Adipose tissue (tissue), 3 donors: ENCODE measurements around the gene PTPRD. TPM values are rescaled to one million over a fixed set of nuclear protein-coding genes. Genes with fewer than 3 reads are reported as not detected.

ENCODE experiments used
- H3K27ac ChIP-seq: one replicate; pipeline ENCODE4 v1.5.1; 2013; ENCODE audit warnings: low read depth, low read length
- WGBS, 3 donors: extraction: QIAGEN DNeasy Blood & Tissue Kit; methylation state at CpG; one replicate each; pipeline ENCODE4 v1.1.7; 2013; 5-methylcytosine and 5-hydroxymethylcytosine counted together
- polyA plus RNA-seq, 3 donors: library from polyadenylated mRNA; stranded (reverse); fragments of 200-250 nt; gene quantifications; one replicate each; pipeline ENCODE4 v1.2.3, GENCODE V29; 2013
- donor health status: healthy with polysubstance abuse.
- donor health status: Bipolar disorder and iron deficiency.
- donor health status: healthy.

Gene PTPRD
- polyA plus RNA-seq, 3 donors = 1.4 to 3.9 (median 2.1) TPM

- WGBS, 3 donors = 56 to 87% (median 82%) methylated on average over 4 of the region's 4 CpGs
- H3K27ac ChIP-seq = no peak overlapping the region
Observed at GRCh38 chr9:8382777-8383527, 2229.8 kb downstream of the PTPRD start.

- H3K27ac ChIP-seq = no peak overlapping the region
- 78 to 84% (median 79%) methylated on average over 1 of the region's 1 CpG for WGBS, 3 donors
Observed at GRCh38 chr9:8382266-8382665, 2230.5 kb downstream of the PTPRD start.

- no peak overlapping the region for H3K27ac ChIP-seq
- 86 to 91% (median 87%) methylated on average over 3 of the region's 3 CpGs for WGBS, 3 donors
Observed at GRCh38 chr9:8381601-8382000, 2231.2 kb downstream of the PTPRD start.

GRCh38 chr9:8374471-8374870 is 2238.3 kb downstream of the PTPRD start:
- 66 to 81% (median 79%) methylated on average over 3 of the region's 3 CpGs for WGBS, 3 donors
- H3K27ac ChIP-seq = no peak overlapping the region

GRCh38 chr9:8371686-8372085 is 2241.1 kb downstream of the PTPRD start:
- 88 to 97% (median 91%) methylated on average over 2 of the region's 2 CpGs for WGBS, 3 donors
- H3K27ac ChIP-seq = no peak overlapping the region

- 80 to 82% (median 80%) methylated on average over 3 of the region's 3 CpGs for WGBS, 3 donors
- H3K27ac ChIP-seq = no peak overlapping the region
Observed at GRCh38 chr9:8366161-8366926, 2246.5 kb downstream of the PTPRD start.

GRCh38 chr9:8365466-8366160 is 2247.2 kb downstream of the PTPRD start:
- WGBS, 3 donors = 83 to 86% (median 85%) methylated on average over 4 of the region's 4 CpGs
- H3K27ac ChIP-seq = no peak overlapping the region

GRCh38 chr9:8365029-8365428 is 2247.8 kb downstream of the PTPRD start:
- 32 to 67% (median 37%) methylated on average over 2 of the region's 2 CpGs for WGBS, 3 donors
- H3K27ac ChIP-seq = no peak overlapping the region

GRCh38 chr9:8364026-8364752 is 2248.6 kb downstream of the PTPRD start:
- 93 to 96% (median 96%) methylated on average over 11 of the region's 11 CpGs for WGBS, 3 donors
- H3K27ac ChIP-seq = no peak overlapping the region

- 71 to 87% (median 82%) methylated on average over 1 of the region's 1 CpG for WGBS, 3 donors
- no peak overlapping the region for H3K27ac ChIP-seq
Observed at GRCh38 chr9:8362250-8362649, 2250.6 kb downstream of the PTPRD start.

GRCh38 chr9:8361364-8361763 is 2251.4 kb downstream of the PTPRD start:
- WGBS, 3 donors = 29 to 74% (median 69%) methylated on average over 2 of the region's 2 CpGs
- no peak overlapping the region for H3K27ac ChIP-seq

- H3K27ac ChIP-seq = no peak overlapping the region
Observed at GRCh38 chr9:8356406-8356805, 2256.4 kb downstream of the PTPRD start.

- H3K27ac ChIP-seq = no peak overlapping the region
Observed at GRCh38 chr9:8351436-8351835, 2261.4 kb downstream of the PTPRD start.

- 52 to 59% (median 57%) methylated on average over 4 of the region's 4 CpGs for WGBS, 3 donors
- H3K27ac ChIP-seq = no peak overlapping the region
Observed at GRCh38 chr9:8349901-8350300, 2262.9 kb downstream of the PTPRD start.

- 23 to 54% (median 49%) methylated on average over 2 of the region's 2 CpGs for WGBS, 3 donors
- no peak overlapping the region for H3K27ac ChIP-seq
Observed at GRCh38 chr9:8349376-8349775, 2263.4 kb downstream of the PTPRD start.

- H3K27ac ChIP-seq = no peak overlapping the region
- 67 to 76% (median 69%) methylated on average over 4 of the region's 4 CpGs for WGBS, 3 donors
Observed at GRCh38 chr9:8348756-8349155, 2264.0 kb downstream of the PTPRD start.

GRCh38 chr9:8346296-8346695 is 2266.5 kb downstream of the PTPRD start:
- H3K27ac ChIP-seq = no peak overlapping the region
- 95 to 99% (median 95%) methylated on average over 4 of the region's 4 CpGs for WGBS, 3 donors

GRCh38 chr9:8338767-8339510 is 2273.9 kb downstream of the PTPRD start:
- H3K27ac ChIP-seq = no peak overlapping the region
- 49 to 63% (median 57%) methylated on average over 5 of the region's 5 CpGs for WGBS, 3 donors
